Measurements from ENCODE around the gene SNAPC3. TPM values are rescaled to one million over a fixed set of nuclear protein-coding genes. Genes with fewer than 3 reads are reported as not detected.

The SNAPC3 gene
- total RNA-seq (2022; extraction: Qiagen RNA extraction; ENCODE audit: low read depth): 11.4 to 19.3 TPM (median 16.5 TPM) in 5 replicates

GRCh38 chr9:15422372-15423230 is at the start of gene SNAPC3:
TSS of gene SNAPC3 (plus strand) at chr9:15422876. CDS start at chr9:15422880, 4 bp downstream.

GRCh38 chr9:15510789-15511575 is 88.3 kb downstream of the SNAPC3 start, which contains the start of gene PSIP1:
TSS of gene PSIP1 (minus strand) at chr9:15510970. CDS start at chr9:15510188, 782 bp downstream.

Other genes starting within 250 kb of the SNAPC3 start
- gene TTC39B, start 115.7 kb upstream of the SNAPC3 start, total RNA-seq (2022; extraction: Qiagen RNA extraction; ENCODE audit: low read depth): 0.51 to 1.2 TPM (median 0.87 TPM) in 5 replicates
- 46.6 to 72.1 TPM (median 67.1 TPM) in 5 replicates for gene PSIP1, start 88.1 kb downstream of the SNAPC3 start, total RNA-seq (2022; extraction: Qiagen RNA extraction; ENCODE audit: low read depth)
- gene CCDC171, start 130.2 kb downstream of the SNAPC3 start, total RNA-seq (2022; extraction: Qiagen RNA extraction; ENCODE audit: low read depth): 0.15 to 0.51 TPM (median 0.44 TPM) in 5 replicates